ENCODE results near the gene LTO1.
A peak's percentile ranks its signal among the peaks of the same experiment; 100 is the strongest.

The LTO1 gene

GRCh38 chr11:69711822-69712801, 37.0 kb upstream of the LTO1 start:
- H2BK5ac ChIP-seq (ENCODE audit: low read length), result no peak overlapping the region
- H2BK120ac ChIP-seq (ENCODE audit: low read depth, low read length), result no peak overlapping the region
- H3K4ac ChIP-seq (ENCODE audit: low read length), result peak overlapping the region; percentile 84
- peak overlapping the region; percentile 22 for H2BK12ac ChIP-seq (ENCODE audit: low read length)
- H3K9me3 ChIP-seq (replicated peaks in 1 of 2; ENCODE audit: control insufficient read depth in 2 of 2, insufficient read depth in 1 of 2, low read depth in 1 of 2, low read length in 2 of 2), result peaks cover 0 to 1% of the 10 kb centered on the region in 2 donors
- peak overlapping the region; percentile 82 for H3K14ac ChIP-seq (ENCODE audit: low read length)
- peak overlapping the region; percentile 60 for H2AFZ ChIP-seq (ENCODE audit: low read length)
- no peak overlapping the region for H3K4me3 ChIP-seq (ENCODE audit: low read length in 2 of 2)
- H4K8ac ChIP-seq (ENCODE audit: low read depth, low read length), result no peak overlapping the region
- H3K79me1 ChIP-seq (ENCODE audit: low read depth, low read length), result no peaks in the 10 kb centered on the region
- H3K9ac ChIP-seq (ENCODE audit: low read depth, low read length, poor library complexity), result peak overlapping the region; percentile 44
- H3K23ac ChIP-seq (ENCODE audit: low read depth, low read length, poor library complexity), result no peak overlapping the region
- peak overlapping the region; percentile 85 for H2BK15ac ChIP-seq (ENCODE audit: low read length)
- H4K91ac ChIP-seq (ENCODE audit: low read depth, low read length, poor library complexity), result no peak overlapping the region
- H3K4me2 ChIP-seq (ENCODE audit: insufficient read depth, low read length, poor library complexity, severe bottlenecking), result peak overlapping the region; percentile 28
- peak overlapping the region; percentile 81 for H2AK5ac ChIP-seq (ENCODE audit: low read depth, low read length)
- DNase-seq (ENCODE audit: low spot score), result no peak
- H3K4me1 ChIP-seq (ENCODE audit: control insufficient read depth in 2 of 2, insufficient read depth in 1 of 2, low read depth in 1 of 2, low read length in 2 of 2), result peaks cover 5 to 13% of the 10 kb centered on the region in 2 donors
- no CpG with 5 or more reads among the region's 28 CpGs for WGBS, 2 donors (ENCODE audit: extremely low coverage in 2 of 2, insufficient read length in 2 of 2, insufficient replicate concordance in 1 of 2)
- peak overlapping the region; percentile 85 for H3K18ac ChIP-seq (ENCODE audit: low read length)
- H3K27ac ChIP-seq (replicated peaks; ENCODE audit: low read length), result no peak overlapping the region
- no peaks in the 10 kb centered on the region for H3K36me3 ChIP-seq (replicated peaks in 1 of 2; ENCODE audit: control insufficient read depth in 2 of 2, insufficient read depth in 2 of 2, low read length in 2 of 2)
- peaks cover 0 to 4% (median 4%) of the 10 kb centered on the region in 3 experiments for H3K27me3 ChIP-seq (ENCODE audit: control insufficient read depth in 3 of 3, insufficient read depth in 3 of 3, low read depth in 1 of 3, low read length in 3 of 3)

DNA sequence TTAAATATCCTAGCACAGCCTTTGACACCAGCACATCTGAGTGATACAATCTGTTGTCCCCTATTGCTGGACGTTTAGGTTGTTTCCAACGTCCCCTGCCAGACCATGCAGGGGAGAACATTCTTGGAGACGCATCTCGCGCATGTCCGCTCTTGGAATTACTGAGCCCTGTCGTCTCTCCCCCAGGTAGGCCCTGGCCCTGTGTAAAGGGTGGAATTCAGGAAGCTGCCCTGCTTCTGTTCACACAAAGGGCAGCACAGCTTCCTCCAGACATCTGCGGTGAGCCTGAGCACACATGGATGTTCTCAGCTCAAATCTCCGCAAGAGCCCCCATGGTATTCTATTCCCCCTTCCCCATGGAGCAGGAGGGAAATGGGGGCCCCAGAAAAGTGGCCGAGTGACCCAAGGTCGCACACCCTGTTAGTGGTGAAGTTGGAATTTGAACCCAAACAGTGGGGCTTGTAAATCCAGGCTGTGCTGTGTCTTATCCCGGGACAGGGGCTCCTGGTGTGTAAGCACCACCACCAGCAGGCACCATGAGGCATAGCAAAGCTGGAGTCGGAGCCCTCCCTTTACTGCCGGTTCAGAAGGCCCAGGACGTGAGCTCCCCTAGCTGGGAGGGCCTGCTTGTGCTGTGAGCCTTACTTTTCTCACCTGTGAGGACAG, 33.7 kb upstream of the LTO1 start:
- Histone ChIP-seq H2BK12ac (ENCODE audit: low read length) (peak overlapping the region; percentile 59), H3K79me1 (ENCODE audit: low read depth, low read length) (no peaks in the 10 kb centered on the region), H3K18ac (ENCODE audit: low read length) (peak overlapping the region; percentile 83), H3K4me1 (ENCODE audit: control insufficient read depth in 2 of 2, insufficient read depth in 1 of 2, low read depth in 1 of 2, low read length in 2 of 2) (peaks cover 7 to 30% of the 10 kb centered on the region in 2 donors), H2AFZ (ENCODE audit: low read length) (peak overlapping the region; percentile 44), H4K8ac (ENCODE audit: low read depth, low read length) (no peak overlapping the region), H3K4ac (ENCODE audit: low read length) (no peak overlapping the region), H3K14ac (ENCODE audit: low read length) (no peak overlapping the region), H2BK120ac (ENCODE audit: low read depth, low read length) (no peak overlapping the region), H3K23ac (ENCODE audit: low read depth, low read length, poor library complexity) (no peak overlapping the region), H3K27me3 (ENCODE audit: control insufficient read depth in 3 of 3, insufficient read depth in 3 of 3, low read depth in 1 of 3, low read length in 3 of 3) (peaks cover under 1 to 33% (median 20%) of the 10 kb centered on the region in 3 experiments), H3K4me2 (ENCODE audit: insufficient read depth, low read length, poor library complexity, severe bottlenecking) (no peak overlapping the region), H2BK5ac (ENCODE audit: low read length) (no peak overlapping the region), H3K9ac (ENCODE audit: low read depth, low read length, poor library complexity) (no peak overlapping the region), H3K36me3 (replicated peaks in 1 of 2; ENCODE audit: control insufficient read depth in 2 of 2, insufficient read depth in 2 of 2, low read length in 2 of 2) (no peaks in the 10 kb centered on the region), H3K4me3 (ENCODE audit: low read length in 2 of 2) (no peak overlapping the region), H3K27ac (replicated peaks; ENCODE audit: low read length) (no peak overlapping the region), H2BK15ac (ENCODE audit: low read length) (no peak overlapping the region), H2AK5ac (ENCODE audit: low read depth, low read length) (peak overlapping the region; percentile 1), H4K91ac (ENCODE audit: low read depth, low read length, poor library complexity) (no peak overlapping the region), H3K9me3 (replicated peaks in 1 of 2; ENCODE audit: control insufficient read depth in 2 of 2, insufficient read depth in 1 of 2, low read depth in 1 of 2, low read length in 2 of 2) (peaks cover 0 to 1% of the 10 kb centered on the region in 2 donors)
- WGBS, 2 donors (ENCODE audit: extremely low coverage in 2 of 2, insufficient read length in 2 of 2, insufficient replicate concordance in 1 of 2), result no CpG with 5 or more reads among the region's 15 CpGs
- no peak for DNase-seq (ENCODE audit: low spot score)

DNA sequence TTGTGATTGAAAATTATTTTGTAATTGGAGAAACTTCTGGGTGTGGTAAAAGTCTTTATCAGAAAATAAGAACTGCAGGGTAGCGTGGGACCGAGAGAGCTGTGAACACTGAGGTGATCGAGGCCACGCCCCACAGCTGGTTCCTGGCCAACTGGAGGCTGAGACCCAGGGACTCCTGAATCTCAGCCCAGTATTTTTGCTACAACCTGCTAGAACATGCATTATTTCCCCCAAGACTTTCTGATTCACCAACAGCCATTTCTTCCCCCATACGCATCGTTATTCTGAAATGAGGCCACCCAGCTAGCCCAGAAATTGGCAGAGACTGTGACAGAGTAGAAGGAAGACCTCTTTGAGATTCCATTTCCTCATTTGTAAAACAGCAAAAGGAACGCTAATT, 32.0 kb upstream of the LTO1 start:
- no peak overlapping the region for H4K8ac ChIP-seq (ENCODE audit: low read depth, low read length)
- H4K91ac ChIP-seq (ENCODE audit: low read depth, low read length, poor library complexity), result no peak overlapping the region
- no peak overlapping the region for H2AK5ac ChIP-seq (ENCODE audit: low read depth, low read length)
- peaks cover 12 to 32% of the 10 kb centered on the region in 2 donors for H3K4me1 ChIP-seq (ENCODE audit: control insufficient read depth in 2 of 2, insufficient read depth in 1 of 2, low read depth in 1 of 2, low read length in 2 of 2)
- no peak overlapping the region for H3K4me2 ChIP-seq (ENCODE audit: insufficient read depth, low read length, poor library complexity, severe bottlenecking)
- H3K9me3 ChIP-seq (replicated peaks in 1 of 2; ENCODE audit: control insufficient read depth in 2 of 2, insufficient read depth in 1 of 2, low read depth in 1 of 2, low read length in 2 of 2), result no peaks in the 10 kb centered on the region
- WGBS, 2 donors (ENCODE audit: extremely low coverage in 2 of 2, insufficient read length in 2 of 2, insufficient replicate concordance in 1 of 2), result no CpG with 5 or more reads among the region's 7 CpGs
- no peak overlapping the region for H3K18ac ChIP-seq (ENCODE audit: low read length)
- no peaks in the 10 kb centered on the region for H3K79me1 ChIP-seq (ENCODE audit: low read depth, low read length)
- H3K14ac ChIP-seq (ENCODE audit: low read length), result no peak overlapping the region
- no peak overlapping the region for H2BK12ac ChIP-seq (ENCODE audit: low read length)
- no peak overlapping the region for H2AFZ ChIP-seq (ENCODE audit: low read length)
- no peak for DNase-seq (ENCODE audit: low spot score)
- peaks cover 12 to 50% (median 37%) of the 10 kb centered on the region in 3 experiments for H3K27me3 ChIP-seq (ENCODE audit: control insufficient read depth in 3 of 3, insufficient read depth in 3 of 3, low read depth in 1 of 3, low read length in 3 of 3)
- no peak overlapping the region for H3K9ac ChIP-seq (ENCODE audit: low read depth, low read length, poor library complexity)
- no peak overlapping the region for H2BK15ac ChIP-seq (ENCODE audit: low read length)
- H3K27ac ChIP-seq (replicated peaks; ENCODE audit: low read length), result no peak overlapping the region
- no peak overlapping the region for H2BK120ac ChIP-seq (ENCODE audit: low read depth, low read length)
- no peak overlapping the region for H3K23ac ChIP-seq (ENCODE audit: low read depth, low read length, poor library complexity)
- no peaks in the 10 kb centered on the region for H3K36me3 ChIP-seq (replicated peaks in 1 of 2; ENCODE audit: control insufficient read depth in 2 of 2, insufficient read depth in 2 of 2, low read length in 2 of 2)
- no peak overlapping the region for H2BK5ac ChIP-seq (ENCODE audit: low read length)
- no peak overlapping the region for H3K4me3 ChIP-seq (ENCODE audit: low read length in 2 of 2)
- no peak overlapping the region for H3K4ac ChIP-seq (ENCODE audit: low read length)

Measured in neuronal stem cell (in vitro differentiated cells).